SHP77 treated with DMSO at 0.1 percent for 48 hours (cell line): Measurements from ENCODE around the gene NDUFS7.
A peak's percentile ranks its signal among the peaks of the same experiment; 100 is the strongest.
"Not testable (repeated sequence)": the region's sequence is repeated elsewhere in the genome, so short reads cannot be mapped to it uniquely, and the experiment has no call there.

ENCODE experiments used
- DNase-seq: peaks from one replicate; lab custom pipeline; 2025; lab: John Stamatoyannopoulos, UW

Gene NDUFS7

GRCh38 chr19:1433119-1434039, 49.7 kb downstream of the NDUFS7 start:
- no peak for DNase-seq

- DNase-seq: no peak
These were observed 50.3 kb downstream of the NDUFS7 start for GRCh38 chr19:1434040-1434366.

GRCh38 chr19:1434577-1435060, 50.9 kb downstream of the NDUFS7 start:
- no peak for DNase-seq

- no peak for DNase-seq
These were observed 51.8 kb downstream of the NDUFS7 start for GRCh38 chr19:1435378-1435989.

- DNase-seq: no peak
These were observed 53.9 kb downstream of the NDUFS7 start for GRCh38 chr19:1437609-1438008.

GRCh38 chr19:1438035-1438932, 54.6 kb downstream of the NDUFS7 start, which contains the start of gene RPS15:
Gene RPS15 (plus strand): TSS chr19:1438396. CDS start chr19:1438426, 30 bp downstream.
- DNase-seq: peak; percentile 62

- DNase-seq: no peak
These were observed 55.2 kb downstream of the NDUFS7 start for GRCh38 chr19:1438933-1439354.

GRCh38 chr19:1439525-1440417, 56.1 kb downstream of the NDUFS7 start:
- DNase-seq: not testable (repeated sequence)

- DNase-seq: no peak
These were observed 56.7 kb downstream of the NDUFS7 start for GRCh38 chr19:1440418-1440801.

- no peak for DNase-seq
These were observed 57.3 kb downstream of the NDUFS7 start for GRCh38 chr19:1441022-1441426.

- no peak for DNase-seq
These were observed 58.2 kb downstream of the NDUFS7 start for GRCh38 chr19:1441677-1442438.
